HEK293T (cell line): Measurements from ENCODE around the gene CREB3.

Experiments used
- BHLHE40 ChIP-seq: fragments of 450-650 bp; IDR thresholded peaks from 2 replicates; pipeline ENCODE4 v1.6.1; 2016; ENCODE audit warnings: mild to moderate bottlenecking, moderate library complexity, borderline replicate concordance
- CTBP1 ChIP-seq: fragments of 450-650 bp; IDR thresholded peaks from 2 replicates; pipeline ENCODE4 v1.6.1; 2016; ENCODE audit warnings: borderline replicate concordance
- ELF4 ChIP-seq: fragments of 450-650 bp; IDR thresholded peaks from 2 replicates; pipeline ENCODE4 v1.6.1; 2017; ENCODE audit warnings: antibody characterized with exemption
- FOXA1 ChIP-seq: fragments of 450-650 bp; IDR thresholded peaks from 2 replicates; pipeline ENCODE4 v1.6.1; 2016; ENCODE audit warnings: mild to moderate bottlenecking
- FOXK2 ChIP-seq: fragments of 450-650 bp; IDR thresholded peaks from 2 replicates; pipeline ENCODE4 v1.6.1; 2016; ENCODE audit warnings: mild to moderate bottlenecking
- FOXM1 ChIP-seq: fragments of 450-650 bp; IDR thresholded peaks from 2 replicates; pipeline ENCODE4 v1.6.1; 2017; ENCODE audit warnings: mild to moderate bottlenecking, borderline replicate concordance
- LEF1 ChIP-seq: fragments of 450-650 bp; IDR thresholded peaks from 2 replicates; pipeline ENCODE4 v1.6.1; 2017; ENCODE audit warnings: mild to moderate bottlenecking, borderline replicate concordance
- NFRKB ChIP-seq: fragments of 450-650 bp; IDR thresholded peaks from 2 replicates; pipeline ENCODE4 v1.6.1; 2016; ENCODE audit warnings: mild to moderate bottlenecking, moderate library complexity
- PKNOX1 ChIP-seq: fragments of 450-650 bp; IDR thresholded peaks from 2 replicates; pipeline ENCODE4 v1.6.1; 2016
- SP1 ChIP-seq: fragments of 450-650 bp; IDR thresholded peaks from 2 replicates; pipeline ENCODE4 v1.6.1; 2017
- SUZ12 ChIP-seq: fragments of 450-650 bp; IDR thresholded peaks from 2 replicates; pipeline ENCODE4 v1.6.1; 2016; ENCODE audit warnings: mild to moderate bottlenecking
- ZNF384 ChIP-seq: fragments of 450-650 bp; IDR thresholded peaks from 2 replicates; pipeline ENCODE4 v1.6.1; 2016

GRCh38 chr9:35755071-35755470 lies 22.6 kb downstream of the CREB3 start:
- TF ChIP-seq LEF1 (no peak), ELF4 (no peak), FOXK2 (no peak), ZNF384 (no peak), BHLHE40 (no peak), SUZ12 (no peak), PKNOX1 (no peak), SP1 (no peak), FOXA1 (no peak), CTBP1 (no peak), FOXM1 (no peak), NFRKB (no peak)
